Keratinocyte (primary cell): Measurements from ENCODE around the gene KLHL6. TPM values are rescaled to one million over a fixed set of nuclear protein-coding genes. Genes with fewer than 3 reads are reported as not detected.

Experiments used
- DNase-seq: peaks from one replicate; pipeline ENCODE4 v3.0.0-alpha.2; 2011; ENCODE audit warnings: low read depth, missing footprints, low spot score
- FAIRE-seq: peaks from 2 replicates; lab custom pipeline; 2011; peaks lifted over from hg19 to GRCh38; lab: Jason Lieb, UNC
- H2AFZ ChIP-seq: 2 replicates; pipeline ENCODE4 v1.6.0; 2012; ENCODE audit warnings: low read length, control low read depth, inconsistent platforms; ENCODE audit not compliant: control insufficient read depth
- H3K27ac ChIP-seq: 2 replicates; pipeline ENCODE4 v1.5.1; 2011; ENCODE audit warnings: low read length; ENCODE audit not compliant: control insufficient read depth, insufficient read depth
- H3K27me3 ChIP-seq: 3 replicates; pipeline ENCODE4 v1.6.0; 2011; ENCODE audit warnings: low read length; ENCODE audit not compliant: control insufficient read depth, insufficient read depth; ENCODE audit errors: extremely low read depth
- H3K36me3 ChIP-seq, 2 experiments: 2 replicates in 1 of 2; 3 replicates in 1 of 2; pipeline ENCODE4 v1.5.1; 2011; ENCODE audit warnings: low read length in 2 of 2, mild to moderate bottlenecking in 1 of 2; ENCODE audit not compliant: control insufficient read depth in 2 of 2, insufficient read depth in 2 of 2; ENCODE audit errors: extremely low read depth in 1 of 2
- H3K4me1 ChIP-seq: 3 replicates; pipeline ENCODE4 v1.5.1; 2011; ENCODE audit warnings: low read length; ENCODE audit not compliant: control insufficient read depth, insufficient read depth; ENCODE audit errors: extremely low read depth
- H3K4me2 ChIP-seq: 3 replicates; pipeline ENCODE4 v1.6.0; 2011; ENCODE audit warnings: low read depth, low read length; ENCODE audit not compliant: control insufficient read depth, insufficient read depth; ENCODE audit errors: extremely low read depth
- H3K4me3 ChIP-seq, 3 experiments: fragments of 200-600 bp in 1 of 3; sonication (generic) in 1 of 3; 2 replicates in 2 of 3; 3 replicates in 1 of 3; pipeline ENCODE4 v1.5.1; 2011 to 2016; ENCODE audit warnings: low read length in 3 of 3, mild to moderate bottlenecking in 3 of 3, control low read depth in 2 of 3, inconsistent platforms in 1 of 3, low read depth in 1 of 3, mixed read lengths in 1 of 3, mixed run types in 1 of 3, moderate library complexity in 1 of 3; ENCODE audit not compliant: control insufficient read depth in 2 of 3, insufficient read depth in 2 of 3; ENCODE audit errors: extremely low read depth in 1 of 3
- H3K79me2 ChIP-seq: 2 replicates; pipeline ENCODE4 v1.6.0; 2012; ENCODE audit warnings: low read length; ENCODE audit not compliant: control insufficient read depth, insufficient read depth
- H3K9ac ChIP-seq: 3 replicates; pipeline ENCODE4 v1.6.0; 2011; ENCODE audit warnings: low read length; ENCODE audit not compliant: control insufficient read depth, insufficient read depth; ENCODE audit errors: extremely low read depth
- H3K9me1 ChIP-seq: 3 replicates; pipeline ENCODE4 v1.6.0; 2011; ENCODE audit warnings: low read length; ENCODE audit not compliant: control insufficient read depth, insufficient read depth; ENCODE audit errors: extremely low read depth
- H3K9me3 ChIP-seq: 2 replicates; pipeline ENCODE4 v1.5.1; 2012; ENCODE audit warnings: low read depth, low read length; ENCODE audit not compliant: control insufficient read depth
- H4K20me1 ChIP-seq: 3 replicates; pipeline ENCODE4 v1.6.0; 2011; ENCODE audit warnings: low read length; ENCODE audit not compliant: control insufficient read depth, insufficient read depth; ENCODE audit errors: extremely low read depth
- CTCF ChIP-seq, 3 experiments: IDR thresholded peaks in 1 of 3; conservative IDR thresholded peaks in 1 of 3; optimal IDR thresholded peaks in 1 of 3; 2 replicates in 2 of 3; 3 replicates in 1 of 3; pipeline versions ENCODE3 to v1.5.1; 2011; ENCODE audit warnings: low read length in 3 of 3, mild to moderate bottlenecking in 3 of 3, moderate library complexity in 2 of 3, control low read depth in 1 of 3, inconsistent platforms in 1 of 3; ENCODE audit not compliant: insufficient read depth in 2 of 3; ENCODE audit errors: extremely low read depth in 1 of 3
- EZH2 ChIP-seq: IDR thresholded peaks from one replicate; pipeline ENCODE4 v1.6.1; 2012; ENCODE audit warnings: inconsistent platforms, mild to moderate bottlenecking, low read length, moderate library complexity
- dilution Hi-C: fragments of 300-500 bp; cut with MboI; formaldehyde crosslinking; loops from one replicate; pipeline ENCODE4 v1.7.0; 2020; ENCODE audit warnings: low sequenced_read_pairs; ENCODE audit not compliant: extremely low pct_ligation_motif_present
- polyA plus RNA-seq, 5 experiments: library from polyadenylated mRNA; depleted of rRNA in 3 of 5; stranded (reverse) in 3 of 5; stranded (forward) in 1 of 5; unstranded in 1 of 5; fragments of >200 nt; gene quantifications; 1 replicate in 1 of 5; 2 replicates in 3 of 5; 3 replicates in 1 of 5; pipeline versions ENCODE4 v1.2.1 to v1.2.3, GENCODE V29; 2011 to 2012; ENCODE audit warnings: missing spikeins in 2 of 5, low read depth in 1 of 5, low replicate concordance in 1 of 5

The KLHL6 gene
- polyA plus RNA-seq, 1 donor (not counting 4 experiments of a cell fraction or from before 2014, with no cell fraction given) = 0.10 TPM

GRCh38 chr3:183566880-183567279 is 11.4 kb upstream of the KLHL6 start:
- no peaks in the 10 kb centered on the region for H3K9me3 ChIP-seq
- no peaks in the 10 kb centered on the region for H3K4me1 ChIP-seq
- dilution Hi-C loops = no loop called here
- H3K27ac ChIP-seq = no peak overlapping the region
- no peaks in the 10 kb centered on the region for H3K9me1 ChIP-seq
- DNase-seq = no peak
- no peak overlapping the region for H3K4me2 ChIP-seq
- FAIRE-seq = no peak
- no peak overlapping the region for H2AFZ ChIP-seq
- TF ChIP-seq EZH2 (no peak), CTCF (optimal IDR thresholded peaks at IDR 0.05 in 1 of 3, IDR thresholded peaks at IDR 0.05 in 1 of 3, conservative IDR thresholded peaks at IDR 0.05 in 1 of 3; ENCODE audit: extremely low read depth in 1 of 3, insufficient read depth in 2 of 3, low read length in 3 of 3) (no peak)
- H3K9ac ChIP-seq = no peak overlapping the region
- no peaks in the 10 kb centered on the region for H3K27me3 ChIP-seq
- no peak overlapping the region for H3K4me3 ChIP-seq
- no peaks in the 10 kb centered on the region for H3K79me2 ChIP-seq
- no peaks in the 10 kb centered on the region for H3K36me3 ChIP-seq
- H4K20me1 ChIP-seq = no peaks in the 10 kb centered on the region

- Histone ChIP-seq H3K4me2 (no peak overlapping the region), H3K4me3 (no peak overlapping the region), H3K79me2 (no peaks in the 10 kb centered on the region), H2AFZ (no peak overlapping the region), H3K9me1 (no peaks in the 10 kb centered on the region), H3K4me1 (no peaks in the 10 kb centered on the region), H3K9ac (no peak overlapping the region), H3K9me3 (no peaks in the 10 kb centered on the region), H3K27ac (no peak overlapping the region), H3K36me3 (no peaks in the 10 kb centered on the region), H3K27me3 (no peaks in the 10 kb centered on the region), H4K20me1 (no peaks in the 10 kb centered on the region)
- TF ChIP-seq EZH2 = no peak
- FAIRE-seq = no peak
- dilution Hi-C loops = no loop called here
- DNase-seq = no peak
Observed at GRCh38 chr3:183564046-183564445, 8.5 kb upstream of the KLHL6 start.

GRCh38 chr3:183563536-183563874 is 8.0 kb upstream of the KLHL6 start:
- H3K79me2 ChIP-seq = no peaks in the 10 kb centered on the region
- dilution Hi-C loops = no loop called here
- FAIRE-seq = no peak
- H4K20me1 ChIP-seq = no peaks in the 10 kb centered on the region
- no peaks in the 10 kb centered on the region for H3K9me3 ChIP-seq
- H3K4me3 ChIP-seq = no peak overlapping the region
- H3K27ac ChIP-seq = no peak overlapping the region
- no peaks in the 10 kb centered on the region for H3K36me3 ChIP-seq
- no peak overlapping the region for H2AFZ ChIP-seq
- H3K4me1 ChIP-seq = no peaks in the 10 kb centered on the region
- TF ChIP-seq CTCF (optimal IDR thresholded peaks at IDR 0.05 in 1 of 3, IDR thresholded peaks at IDR 0.05 in 1 of 3, conservative IDR thresholded peaks at IDR 0.05 in 1 of 3; ENCODE audit: extremely low read depth in 1 of 3, insufficient read depth in 2 of 3, low read length in 3 of 3) (no peak), EZH2 (no peak)
- DNase-seq = no peak
- H3K4me2 ChIP-seq = no peak overlapping the region
- H3K9ac ChIP-seq = no peak overlapping the region
- no peaks in the 10 kb centered on the region for H3K27me3 ChIP-seq
- H3K9me1 ChIP-seq = no peaks in the 10 kb centered on the region
